SK-N-SH treated with all-trans-retinoic acid at 6 μM for 48 hours (cell line): ENCODE measurements around the gene DPP7.

Experiments
- ATAC-seq: fragments of 200-7000 bp; cut with Tn5 transposase; 3 replicates; pipeline ENCODE4 v1.9.1; 2020; ENCODE audit warnings: mild to moderate bottlenecking, moderate library complexity
- BACH2 ChIP-seq: fragments of 250-450 bp; sonication (Bioruptor Pico); IDR thresholded peaks from 2 replicates; pipeline ENCODE4 v1.9.0; 2021; ENCODE audit warnings: mild to moderate bottlenecking, borderline replicate concordance
- CREB5 ChIP-seq: fragments of 250-450 bp; sonication (Bioruptor Pico); IDR thresholded peaks from 2 replicates; pipeline ENCODE4 v1.5.1; 2020; ENCODE audit warnings: low read depth, mild to moderate bottlenecking, moderate library complexity
- CSDC2 ChIP-seq: fragments of 250-450 bp; sonication (Bioruptor Pico); IDR thresholded peaks from 2 replicates; pipeline ENCODE4 v1.5.0; 2020; ENCODE audit warnings: mild to moderate bottlenecking, moderate library complexity
- CSRNP3 ChIP-seq: fragments of 250-450 bp; sonication (Bioruptor Pico); IDR thresholded peaks from 2 replicates; pipeline ENCODE4 v1.5.1; 2021; ENCODE audit warnings: mild to moderate bottlenecking, moderate library complexity
- ESRRG ChIP-seq: fragments of 250-450 bp; sonication (Bioruptor Pico); IDR thresholded peaks from 2 replicates; pipeline ENCODE4 v1.6.1; 2021; ENCODE audit warnings: mild to moderate bottlenecking
- GLIS3 ChIP-seq: fragments of 250-450 bp; sonication (Bioruptor Pico); IDR thresholded peaks from 2 replicates; pipeline ENCODE4 v1.5.0; 2020; ENCODE audit warnings: mild to moderate bottlenecking, moderate library complexity
- OSR1 ChIP-seq: fragments of 250-450 bp; sonication (Bioruptor Pico); IDR thresholded peaks from 2 replicates; pipeline ENCODE4 v1.8.0; 2022; ENCODE audit warnings: moderate library complexity, mild to moderate bottlenecking, inconsistent platforms
- PATZ1 ChIP-seq: fragments of 250-450 bp; sonication (Bioruptor Pico); IDR thresholded peaks from 2 replicates; pipeline ENCODE4 v1.8.0; 2020; ENCODE audit warnings: mild to moderate bottlenecking, moderate library complexity, borderline replicate concordance
- POU6F1 ChIP-seq: fragments of 250-450 bp; sonication (Bioruptor Pico); IDR thresholded peaks from 2 replicates; pipeline ENCODE4 v1.8.0; 2021; ENCODE audit warnings: low read depth, mild to moderate bottlenecking, moderate library complexity, borderline replicate concordance
- PPARA ChIP-seq: fragments of 250-450 bp; sonication (Bioruptor Pico); IDR thresholded peaks from 2 replicates; pipeline ENCODE4 v1.5.0; 2020; ENCODE audit warnings: mild to moderate bottlenecking, borderline replicate concordance
- RARB ChIP-seq: fragments of 250-450 bp; sonication (Bioruptor Pico); IDR thresholded peaks from 2 replicates; pipeline ENCODE4 v1.8.0; 2021; ENCODE audit warnings: mild to moderate bottlenecking, moderate library complexity
- SNAI2 ChIP-seq: fragments of 250-450 bp; sonication (Bioruptor Pico); IDR thresholded peaks from 2 replicates; pipeline ENCODE4 v1.5.0; 2020; ENCODE audit warnings: mild to moderate bottlenecking, moderate library complexity
- TOX ChIP-seq: fragments of 250-450 bp; sonication (Bioruptor Pico); IDR thresholded peaks from 2 replicates; pipeline ENCODE4 v1.8.0; 2021; ENCODE audit warnings: mild to moderate bottlenecking, moderate library complexity, borderline replicate concordance
- TSHZ2 ChIP-seq: fragments of 250-450 bp; sonication (Bioruptor Pico); IDR thresholded peaks from 2 replicates; pipeline ENCODE4 v1.5.0; 2020; ENCODE audit warnings: mild to moderate bottlenecking, moderate library complexity
- ZC3H10 ChIP-seq: fragments of 250-450 bp; sonication (Bioruptor Pico); IDR thresholded peaks from 2 replicates; pipeline ENCODE4 v1.5.1; 2021; ENCODE audit warnings: mild to moderate bottlenecking, moderate library complexity
- ZFP3 ChIP-seq: fragments of 250-450 bp; sonication (Bioruptor Pico); IDR thresholded peaks from 2 replicates; pipeline ENCODE4 v1.5.0; 2020; ENCODE audit warnings: mild to moderate bottlenecking, moderate library complexity
- ZFP30 ChIP-seq: fragments of 450-650 bp; formaldehyde crosslinking; IDR thresholded peaks from 2 replicates; pipeline ENCODE4 v1.5.0; 2022; ENCODE audit warnings: mild to moderate bottlenecking, moderate library complexity
- ZNF565 ChIP-seq: fragments of 450-650 bp; formaldehyde crosslinking; conservative IDR thresholded peaks from 2 replicates; pipeline ENCODE4 v1.5.0; 2020; ENCODE audit warnings: low read depth, mild to moderate bottlenecking, moderate library complexity
- ZNF70 ChIP-seq: fragments of 450-650 bp; formaldehyde crosslinking; IDR thresholded peaks from 2 replicates; pipeline ENCODE4 v1.5.0; 2020; ENCODE audit warnings: mild to moderate bottlenecking, moderate library complexity
- ZNF8 ChIP-seq: fragments of 450-650 bp; formaldehyde crosslinking; IDR thresholded peaks from 2 replicates; pipeline ENCODE4 v1.5.0; 2020; ENCODE audit warnings: mild to moderate bottlenecking, moderate library complexity

Gene DPP7

GRCh38 chr9:137111788-137112563 lies 2.6 kb downstream of the DPP7 start:
- no peak for TF ChIP-seq ZC3H10
- no peak for TF ChIP-seq POU6F1 (CRISPR knock-in tag)
- no peak for TF ChIP-seq TOX
- no peak for TF ChIP-seq CSDC2 (CRISPR knock-in tag)
- TF ChIP-seq ZNF8 (CRISPR knock-in tag), result no peak
- no peak for TF ChIP-seq RARB
- TF ChIP-seq OSR1 (CRISPR knock-in tag), result no peak
- TF ChIP-seq PATZ1, result no peak
- no peak for TF ChIP-seq PPARA (CRISPR knock-in tag)
- no peak for TF ChIP-seq CSRNP3 (CRISPR knock-in tag)
- TF ChIP-seq ZFP3 (CRISPR knock-in tag), result no peak
- no peak for TF ChIP-seq BACH2 (CRISPR knock-in tag)
- TF ChIP-seq GLIS3 (CRISPR knock-in tag), result no peak
- no peak for TF ChIP-seq ESRRG (CRISPR knock-in tag)
- TF ChIP-seq CREB5, result no peak
- TF ChIP-seq ZFP30, result no peak
- TF ChIP-seq ZNF70 (CRISPR knock-in tag), result no peak
- no peak for TF ChIP-seq ZNF565
- no peak for TF ChIP-seq SNAI2 (CRISPR knock-in tag)
- no peak for ATAC-seq

- no peak for ATAC-seq
- no peak for TF ChIP-seq ZFP3 (CRISPR knock-in tag)
- TF ChIP-seq CSDC2 (CRISPR knock-in tag), result no peak
- TF ChIP-seq PATZ1, result no peak
- no peak for TF ChIP-seq OSR1 (CRISPR knock-in tag)
- TF ChIP-seq ZNF70 (CRISPR knock-in tag), result no peak
- TF ChIP-seq TSHZ2, result no peak
- no peak for TF ChIP-seq ESRRG (CRISPR knock-in tag)
- TF ChIP-seq ZNF565, result no peak
These were observed 3.4 kb downstream of the DPP7 start for GRCh38 chr9:137110911-137111787.
